HCT116 (cell line): ENCODE measurements around the gene FGD4.

ENCODE experiments used
- POLR2A ChIP-seq: IDR thresholded peaks from 2 replicates; pipeline ENCODE4 v1.7.0; 2011; ENCODE audit warnings: borderline replicate concordance; ENCODE audit not compliant: insufficient read depth, insufficient read length; ENCODE audit errors: extremely low read depth
- SP1 ChIP-seq: IDR thresholded peaks from 2 replicates; pipeline ENCODE4 v1.6.1; 2012; ENCODE audit warnings: low read depth
- TF ChIP-seq, protein P1 (sequence below), 3 experiments: fragments of 200-600 bp in 1 of 3; sonication (generic) in 1 of 3; IDR thresholded peaks in 2 of 3; conservative IDR thresholded peaks in 1 of 3; 2 replicates each; pipeline ENCODE4 v1.5.1; 2012 to 2017; ENCODE audit warnings: low read depth in 2 of 3, low read length in 2 of 3, antibody characterized with exemption in 1 of 3, borderline replicate concordance in 1 of 3, control low read depth in 1 of 3, mild to moderate bottlenecking in 1 of 3, mixed read lengths in 1 of 3, mixed run types in 1 of 3, moderate library complexity in 1 of 3; ENCODE audit not compliant: insufficient read depth in 1 of 3

- TF ChIP-seq SP1 (no peak), POLR2A (no peak)
- TF ChIP-seq, protein P1, sequence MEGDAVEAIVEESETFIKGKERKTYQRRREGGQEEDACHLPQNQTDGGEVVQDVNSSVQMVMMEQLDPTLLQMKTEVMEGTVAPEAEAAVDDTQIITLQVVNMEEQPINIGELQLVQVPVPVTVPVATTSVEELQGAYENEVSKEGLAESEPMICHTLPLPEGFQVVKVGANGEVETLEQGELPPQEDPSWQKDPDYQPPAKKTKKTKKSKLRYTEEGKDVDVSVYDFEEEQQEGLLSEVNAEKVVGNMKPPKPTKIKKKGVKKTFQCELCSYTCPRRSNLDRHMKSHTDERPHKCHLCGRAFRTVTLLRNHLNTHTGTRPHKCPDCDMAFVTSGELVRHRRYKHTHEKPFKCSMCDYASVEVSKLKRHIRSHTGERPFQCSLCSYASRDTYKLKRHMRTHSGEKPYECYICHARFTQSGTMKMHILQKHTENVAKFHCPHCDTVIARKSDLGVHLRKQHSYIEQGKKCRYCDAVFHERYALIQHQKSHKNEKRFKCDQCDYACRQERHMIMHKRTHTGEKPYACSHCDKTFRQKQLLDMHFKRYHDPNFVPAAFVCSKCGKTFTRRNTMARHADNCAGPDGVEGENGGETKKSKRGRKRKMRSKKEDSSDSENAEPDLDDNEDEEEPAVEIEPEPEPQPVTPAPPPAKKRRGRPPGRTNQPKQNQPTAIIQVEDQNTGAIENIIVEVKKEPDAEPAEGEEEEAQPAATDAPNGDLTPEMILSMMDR (IDR thresholded peaks at IDR 0.05 in 2 of 3, conservative IDR thresholded peaks at IDR 0.05 in 1 of 3; ENCODE audit: borderline replicate concordance in 1 of 3, insufficient read depth in 1 of 3, low read depth in 2 of 3, low read length in 2 of 3): peak; percentile 54 to 76 (median 62); a peak in 4 of 6 replicates
These were observed 56.3 kb downstream of the FGD4 start for GRCh38 chr12:32455607-32456071.
